ENCODE measurements around the gene WFDC2.

GRCh38 chr20:45467861-45468260 lies 1.7 kb upstream of the WFDC2 start:
- no peak for TF ChIP-seq SIN3A (IDR thresholded peaks at IDR 0.05; ENCODE audit: borderline replicate concordance, insufficient read depth, low read length)
- TF ChIP-seq POLR2AphosphoS5 (IDR thresholded peaks at IDR 0.05; ENCODE audit: low read depth, low read length): no peak
